Activated naive CD4-positive, alpha-beta T cell treated with anti-CD3 and anti-CD28 coated beads for 36 hours (primary cell): Measurements from ENCODE around the gene STK32C. TPM values are rescaled to one million over a fixed set of nuclear protein-coding genes. Genes with fewer than 3 reads are reported as not detected.
"Not testable (repeated sequence)": the region's sequence is repeated elsewhere in the genome, so short reads cannot be mapped to it uniquely, and the experiment has no call there.

Experiments
- CTCF ChIA-PET: fragments of 350-600 bp; sonication (Branson Sonifier 250); formaldehyde crosslinking; loops from one replicate; lab custom pipeline; 2021; ENCODE audit warnings: antibody characterized with exemption; lab: Charles Lee
- DNase-seq: peaks from one replicate; pipeline ENCODE4 v3.0.0-alpha.2; 2020
- H3K27ac Mint-ChIP-seq: one replicate; pipeline ENCODE4 v1.8.0; 2021; ENCODE audit warnings: mild to moderate bottlenecking, mixed read lengths
- H3K27me3 Mint-ChIP-seq: one replicate; pipeline ENCODE4 v1.8.0; 2021; ENCODE audit warnings: low read depth, mixed read lengths
- H3K36me3 Mint-ChIP-seq: one replicate; pipeline ENCODE4 v1.8.0; 2021; ENCODE audit warnings: low read depth, mixed read lengths
- H3K4me1 Mint-ChIP-seq: one replicate; pipeline ENCODE4 v1.8.0; 2021; ENCODE audit warnings: low read depth, mixed read lengths
- H3K4me3 Mint-ChIP-seq: one replicate; pipeline ENCODE4 v1.8.0; 2021; ENCODE audit warnings: mild to moderate bottlenecking, moderate library complexity, mixed read lengths
- H3K9me3 Mint-ChIP-seq: one replicate; pipeline ENCODE4 v1.8.0; 2021; ENCODE audit warnings: mixed read lengths
- intact Hi-C: fragments of 100-400 bp; cut with micrococcal nuclease; formaldehyde crosslinking; loops from one replicate; pipeline ENCODE4 v1.15.1; 2023
- total RNA-seq, 2 experiments: library from RNA; stranded (reverse); gene quantifications; one replicate each; pipeline ENCODE4 v1.2.3, GENCODE V29; 2021

Gene STK32C
- total RNA-seq, 2 experiments from 2014 or later = 16.5 to 16.6 TPM

DNA sequence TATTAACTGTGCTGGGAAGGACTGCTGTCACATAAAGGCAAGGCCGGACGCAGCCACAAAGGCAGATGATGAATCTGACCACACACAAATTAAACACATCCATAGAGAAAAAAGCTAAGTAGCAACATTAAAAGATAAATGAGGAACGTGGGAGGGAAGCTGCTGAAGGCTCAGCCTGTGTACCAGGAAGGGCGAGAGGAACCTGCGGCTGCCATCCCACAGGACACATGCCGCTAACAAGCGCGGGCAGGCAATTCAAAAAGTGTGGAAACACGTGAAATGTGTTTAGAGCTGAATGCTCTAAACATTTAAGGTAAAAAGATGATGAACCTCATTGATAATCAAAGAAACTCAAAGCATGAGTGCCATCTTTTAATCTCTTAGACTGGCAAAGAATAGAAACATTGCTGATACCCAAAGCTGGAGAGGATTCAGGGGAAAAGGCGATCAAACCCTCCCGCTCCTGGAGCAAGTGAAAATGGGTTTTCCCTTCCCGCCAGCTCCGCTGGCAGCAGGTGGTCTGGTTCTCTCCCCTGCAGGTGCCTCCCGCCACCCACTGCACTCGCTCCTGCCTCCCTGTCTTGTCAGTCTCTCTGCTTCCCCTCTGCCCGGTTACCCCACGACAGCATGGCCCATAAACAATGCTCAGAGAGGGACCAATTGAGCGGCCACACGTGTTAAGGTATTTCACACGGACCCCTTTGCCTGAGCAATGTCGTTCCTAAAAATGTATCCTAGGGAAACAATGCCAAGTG is 4.2 kb downstream of the STK32C start:
- Mint-ChIP-seq H3K36me3 (no peaks in the 10 kb centered on the region), H3K4me1 (peaks cover 12% of the 10 kb centered on the region), H3K27ac (no peak overlapping the region), H3K4me3 (no peak overlapping the region), H3K9me3 (no peaks in the 10 kb centered on the region), H3K27me3 (peaks cover 2% of the 10 kb centered on the region)
- CTCF ChIA-PET = no interaction called here
- DNase-seq = no peak
- intact Hi-C loops = loop anchor here (10.0 kb wide), 1 partner anchor 1091 kb away; the partner anchor contains the start of gene MTG1

DNA sequence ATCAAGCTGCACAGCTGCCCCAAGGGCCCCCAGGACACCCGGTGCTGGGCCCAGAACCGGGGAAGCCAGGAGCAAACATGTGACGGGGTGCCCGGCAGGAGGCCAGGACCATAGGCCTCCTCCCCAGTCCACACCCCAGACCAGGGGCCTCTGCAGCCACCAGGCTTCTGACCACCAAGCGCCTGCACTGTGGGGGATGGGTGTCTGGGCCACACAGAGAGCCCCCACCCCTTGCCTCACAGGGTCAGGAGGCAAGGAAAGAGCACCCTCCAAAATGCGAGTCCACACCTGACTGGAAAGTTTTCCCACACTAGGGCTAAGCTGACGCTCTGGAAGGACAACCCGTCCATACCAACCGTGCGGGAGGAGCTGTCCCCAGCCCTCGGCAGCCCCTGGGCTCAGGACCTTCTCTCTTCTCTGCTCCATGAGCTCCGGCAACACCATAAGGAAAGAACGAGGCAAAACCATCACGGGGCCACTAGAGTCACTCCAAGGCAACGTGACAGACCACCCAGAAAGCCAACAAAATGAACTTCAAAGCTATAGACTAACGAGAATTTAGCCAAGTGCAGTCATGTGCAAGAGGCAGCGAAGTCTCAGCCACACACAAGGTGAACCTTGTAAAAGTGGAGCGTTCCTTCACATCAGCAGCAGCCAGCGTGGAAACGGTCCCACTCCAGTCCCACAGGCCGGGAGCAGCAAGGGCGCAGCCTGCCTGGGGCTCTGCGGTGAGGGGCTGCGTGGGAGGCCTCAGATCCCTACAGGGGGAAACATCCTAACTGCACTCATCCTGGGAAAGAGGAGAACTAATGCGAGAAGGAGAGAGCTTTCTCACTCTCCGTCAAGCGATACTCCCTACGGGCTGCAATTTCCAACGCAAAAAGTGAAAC is 5.1 kb downstream of the STK32C start:
- Mint-ChIP-seq H3K27me3 (peaks cover 2% of the 10 kb centered on the region), H3K4me3 (no peak overlapping the region), H3K4me1 (peaks cover 12% of the 10 kb centered on the region), H3K27ac (no peak overlapping the region), H3K36me3 (no peaks in the 10 kb centered on the region), H3K9me3 (no peaks in the 10 kb centered on the region)
- DNase-seq = no peak
- intact Hi-C loops = loop anchor here (10.0 kb wide), 1 partner anchor 1092 kb away; the partner anchor contains the start of gene MTG1
- CTCF ChIA-PET = no interaction called here

- peaks cover 10% of the 10 kb centered on the region for H3K4me1 Mint-ChIP-seq
- intact Hi-C loops = loop anchor here (10.0 kb wide), 1 partner anchor 1093 kb away; the partner anchor contains the start of gene MTG1
- peaks cover 2% of the 10 kb centered on the region for H3K27me3 Mint-ChIP-seq
- H3K9me3 Mint-ChIP-seq = no peaks in the 10 kb centered on the region
- CTCF ChIA-PET = no interaction called here
- no peak overlapping the region for H3K4me3 Mint-ChIP-seq
- H3K27ac Mint-ChIP-seq = no peak overlapping the region
- H3K36me3 Mint-ChIP-seq = no peaks in the 10 kb centered on the region
- no peak for DNase-seq
These were observed 6.1 kb downstream of the STK32C start for GRCh38 chr10:132301371-132302330.

DNA sequence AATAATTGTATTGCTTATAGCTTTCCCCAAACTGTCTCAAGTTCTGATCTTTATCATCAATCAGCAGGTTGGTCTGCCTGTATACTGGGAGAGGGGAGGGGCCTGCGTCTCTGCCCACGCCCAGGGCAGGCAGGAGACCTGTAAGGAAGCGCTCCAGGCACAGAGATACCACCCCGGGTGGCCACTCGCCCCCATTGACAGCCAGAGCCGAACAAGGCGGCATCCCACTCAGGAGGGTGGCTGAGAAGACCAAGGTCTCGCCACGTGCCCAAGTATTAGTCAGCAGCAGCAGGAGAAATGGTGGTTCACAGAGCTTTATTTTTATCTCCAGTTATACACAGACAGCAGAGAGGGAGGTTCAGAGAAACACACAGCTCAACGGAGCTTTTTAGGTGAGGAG is 7.2 kb downstream of the STK32C start:
- Mint-ChIP-seq H3K36me3 (no peaks in the 10 kb centered on the region), H3K27me3 (no peaks in the 10 kb centered on the region), H3K4me3 (no peak overlapping the region), H3K9me3 (no peaks in the 10 kb centered on the region), H3K4me1 (peaks cover 4% of the 10 kb centered on the region), H3K27ac (no peak overlapping the region)
- CTCF ChIA-PET = no interaction called here
- intact Hi-C loops = loop anchor here (10.0 kb wide), 1 partner anchor 1094 kb away; the partner anchor contains the start of gene MTG1
- DNase-seq = no peak

GRCh38 chr10:132299371-132300336 is 8.1 kb downstream of the STK32C start:
- Mint-ChIP-seq H3K9me3 (no peaks in the 10 kb centered on the region), H3K36me3 (no peaks in the 10 kb centered on the region), H3K27me3 (no peaks in the 10 kb centered on the region), H3K27ac (no peak overlapping the region), H3K4me3 (no peak overlapping the region), H3K4me1 (peaks cover 4% of the 10 kb centered on the region)
- CTCF ChIA-PET = no interaction called here
- intact Hi-C loops = loop anchor here (10.0 kb wide), 1 partner anchor 1095 kb away; the partner anchor contains the start of gene MTG1
- DNase-seq = no peak

GRCh38 chr10:132298038-132298881 is 9.5 kb downstream of the STK32C start:
- Mint-ChIP-seq H3K27ac (no peak overlapping the region), H3K4me1 (peaks cover 4% of the 10 kb centered on the region), H3K9me3 (no peaks in the 10 kb centered on the region), H3K4me3 (no peak overlapping the region), H3K36me3 (no peaks in the 10 kb centered on the region), H3K27me3 (no peaks in the 10 kb centered on the region)
- CTCF ChIA-PET = interaction anchor here (0.9 kb wide), 1 partner anchor 58 kb away, joined by 3 read pairs; no protein-coding TSS in a partner anchor
- intact Hi-C loops = no loop called here
- DNase-seq = no peak

DNA sequence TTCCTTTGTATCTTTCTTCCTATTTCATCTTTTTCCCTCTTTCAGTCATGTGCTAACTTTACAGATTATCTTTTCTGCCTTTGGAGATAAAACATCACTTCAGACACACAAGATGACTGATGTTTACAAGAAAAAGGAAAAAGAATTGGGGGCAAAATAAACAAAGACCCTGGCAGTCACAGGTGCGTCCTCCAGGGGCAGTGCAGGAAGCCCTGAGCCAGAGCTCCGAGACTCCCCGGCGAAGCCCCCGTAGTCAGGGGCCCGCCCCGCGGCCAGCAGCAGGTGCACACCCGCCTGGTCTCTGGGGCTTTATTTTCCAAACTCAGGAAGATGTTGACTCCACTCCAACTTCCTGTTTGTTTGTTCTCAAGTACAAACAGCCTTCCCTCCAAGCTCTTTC is 10.2 kb downstream of the STK32C start:
- no peaks in the 10 kb centered on the region for H3K36me3 Mint-ChIP-seq
- no peak overlapping the region for H3K27ac Mint-ChIP-seq
- CTCF ChIA-PET = interaction anchor here (0.9 kb wide), 1 partner anchor 58 kb away, joined by 3 read pairs; no protein-coding TSS in a partner anchor
- no peaks in the 10 kb centered on the region for H3K27me3 Mint-ChIP-seq
- DNase-seq = no peak
- peaks cover 4% of the 10 kb centered on the region for H3K4me1 Mint-ChIP-seq
- intact Hi-C loops = no loop called here
- no peak overlapping the region for H3K4me3 Mint-ChIP-seq
- no peaks in the 10 kb centered on the region for H3K9me3 Mint-ChIP-seq

DNA sequence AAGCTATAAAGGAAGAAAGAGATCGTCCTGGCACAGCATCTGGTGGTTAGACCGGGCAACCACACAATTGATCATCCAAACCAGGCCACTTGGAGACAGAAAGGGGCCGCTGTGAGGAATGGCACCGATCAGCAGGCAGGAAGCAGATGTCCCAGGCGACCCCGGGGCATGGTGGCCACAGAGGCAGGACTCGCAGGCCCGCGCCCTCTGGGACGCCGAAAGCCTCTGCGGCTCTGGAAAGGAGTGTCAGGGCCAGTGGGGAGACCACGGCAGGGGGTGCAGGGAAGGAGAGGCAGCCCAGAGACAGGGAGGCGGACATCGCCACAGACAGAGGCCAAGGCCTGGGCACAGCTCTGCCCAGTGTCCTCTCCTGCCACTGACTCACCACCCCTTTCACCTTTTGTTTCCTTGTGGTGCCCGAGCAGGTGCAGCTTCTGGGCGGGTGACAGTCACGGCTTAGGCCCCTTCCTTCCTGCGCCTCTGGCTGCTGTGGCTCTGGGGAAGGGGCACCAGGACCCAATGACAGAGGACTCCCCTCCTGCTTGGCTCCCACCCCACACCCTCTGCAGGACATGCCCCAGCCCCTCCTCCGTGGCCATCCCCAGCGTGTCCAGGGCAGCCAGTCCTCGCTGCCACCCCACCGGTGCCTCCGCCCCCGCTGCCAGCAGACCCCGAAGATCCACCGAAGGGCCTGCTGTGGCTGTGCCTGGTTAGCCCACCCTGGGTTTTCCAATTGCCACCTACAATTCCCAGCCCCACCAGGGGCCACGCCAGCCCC is 10.9 kb downstream of the STK32C start:
- intact Hi-C loops = no loop called here
- no peak overlapping the region for H3K27ac Mint-ChIP-seq
- CTCF ChIA-PET = no interaction called here
- no peaks in the 10 kb centered on the region for H3K36me3 Mint-ChIP-seq
- peaks cover 4% of the 10 kb centered on the region for H3K4me1 Mint-ChIP-seq
- H3K4me3 Mint-ChIP-seq = no peak overlapping the region
- no peaks in the 10 kb centered on the region for H3K9me3 Mint-ChIP-seq
- DNase-seq = no peak
- H3K27me3 Mint-ChIP-seq = no peaks in the 10 kb centered on the region

GRCh38 chr10:132295481-132295880 is 12.3 kb downstream of the STK32C start:
- H3K4me1 Mint-ChIP-seq, H3K27me3 Mint-ChIP-seq, DNase-seq, H3K4me3 Mint-ChIP-seq, H3K27ac Mint-ChIP-seq, CTCF ChIA-PET, intact Hi-C loops, H3K9me3 Mint-ChIP-seq, H3K36me3 Mint-ChIP-seq: not testable (repeated sequence)
